NCI-H1417 treated with DMSO at 0.1 percent for 48 hours (cell line): ENCODE data around the gene CST9L.

ENCODE experiments used
- DNase-seq: peaks from one replicate; lab custom pipeline; 2025; lab: John Stamatoyannopoulos, UW

Gene CST9L

DNA sequence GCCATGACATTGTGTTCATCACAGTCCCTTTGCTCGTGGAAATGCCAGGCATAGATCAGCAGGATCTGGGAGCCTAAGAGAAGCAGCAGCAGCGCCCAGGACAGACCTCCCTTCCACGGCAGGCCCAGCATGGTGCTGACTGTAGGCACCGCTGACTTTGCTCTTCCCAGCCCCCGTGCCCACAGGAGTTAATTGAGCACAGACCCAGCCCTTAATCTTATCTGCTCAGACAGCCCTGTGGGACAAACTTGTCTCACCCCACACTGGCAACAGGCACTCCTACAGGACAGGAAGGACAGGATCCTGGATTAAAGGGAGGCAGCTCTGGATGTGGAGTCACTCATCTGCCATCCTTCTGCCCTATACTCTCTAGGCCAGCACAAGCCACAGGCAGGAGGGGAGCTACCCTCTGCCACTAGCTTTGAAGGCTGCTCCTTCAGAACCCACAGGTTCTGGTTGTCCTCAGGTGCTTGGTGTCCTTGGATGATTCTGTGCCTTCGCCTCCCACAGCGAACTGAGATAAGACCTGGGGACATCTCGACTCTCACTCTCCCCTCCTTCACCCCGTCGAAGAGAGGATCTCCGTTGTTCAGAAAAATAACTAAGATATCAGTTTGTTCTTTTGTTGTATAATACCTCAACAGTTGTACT, at the start of gene CST9L:
CST9L (minus strand) TSS at position 165 of the 651 bp plus-strand sequence; CDS start at position 131, 34 bp downstream.
- DNase-seq, result no peak

- no peak for DNase-seq
These were observed 45.9 kb upstream of the CST9L start for GRCh38 chr20:23614163-23614562.

- no peak for DNase-seq
These were observed 45.4 kb upstream of the CST9L start for GRCh38 chr20:23613676-23614075.

GRCh38 chr20:23612396-23612795, 44.1 kb upstream of the CST9L start:
- no peak for DNase-seq

- DNase-seq, result no peak
These were observed 41.3 kb upstream of the CST9L start for GRCh38 chr20:23609486-23610109.

DNA sequence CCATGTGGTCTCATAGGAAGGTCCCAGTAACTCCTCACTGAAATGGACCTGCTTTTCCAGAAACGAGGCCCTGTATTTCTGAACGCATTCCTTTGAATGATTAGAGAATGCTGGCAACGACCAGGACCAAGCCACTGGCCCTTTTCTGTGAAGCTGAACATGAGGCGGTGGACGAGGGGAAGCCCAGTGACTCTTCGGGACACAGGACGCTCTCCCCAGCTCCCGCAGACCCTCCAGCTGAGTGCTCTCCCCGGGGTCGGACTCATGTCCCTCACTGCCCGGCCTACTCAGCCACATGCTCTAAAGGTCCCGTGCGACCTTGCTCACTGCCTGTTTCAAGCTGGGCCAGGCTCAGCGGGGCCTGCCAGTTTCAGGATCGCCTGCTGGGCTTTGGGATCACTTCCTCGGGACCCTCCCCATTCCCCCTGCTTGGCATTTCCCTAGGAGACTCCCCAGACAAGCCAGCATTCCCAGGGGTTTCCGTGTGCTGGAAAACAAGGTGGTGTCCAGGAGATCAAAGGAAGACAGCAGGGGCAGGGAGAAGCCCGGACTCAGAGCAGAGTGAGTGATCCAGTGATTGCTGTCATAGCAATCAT, 40.1 kb upstream of the CST9L start:
- DNase-seq, result no peak

- no peak for DNase-seq
These were observed 39.4 kb upstream of the CST9L start for GRCh38 chr20:23607497-23608245.

- DNase-seq, result peak; percentile 5
These were observed 38.4 kb upstream of the CST9L start for GRCh38 chr20:23606652-23607049.

GRCh38 chr20:23605867-23606651, 37.8 kb upstream of the CST9L start, which contains the start of gene CST9:
TSS of gene CST9 (minus strand) at chr20:23605917. CDS start at chr20:23605864, 53 bp downstream.
- DNase-seq, result no peak

GRCh38 chr20:23604306-23604705, 36.0 kb upstream of the CST9L start:
- DNase-seq, result no peak

GRCh38 chr20:23603321-23603720, 35.0 kb upstream of the CST9L start:
- no peak for DNase-seq

DNA sequence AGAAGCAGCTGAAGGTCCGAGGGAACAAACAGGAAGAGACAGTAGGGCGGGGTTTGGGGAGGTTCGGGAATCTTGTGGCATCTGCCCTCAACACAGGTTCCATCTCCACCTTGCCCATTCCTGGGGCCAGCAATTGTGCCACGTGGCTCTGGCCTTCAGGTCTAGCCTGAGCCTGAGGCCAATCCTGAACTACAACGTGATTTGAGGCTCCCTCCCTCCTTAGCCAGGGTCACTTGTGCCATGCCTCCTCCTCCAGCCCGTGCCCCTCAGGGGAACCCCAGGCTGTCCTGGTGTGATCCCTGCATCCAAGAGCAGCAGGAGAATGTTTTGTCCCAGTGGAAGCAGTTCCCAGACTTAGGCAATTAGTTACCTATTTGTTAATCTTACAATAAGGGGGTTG, 34.4 kb upstream of the CST9L start:
- no peak for DNase-seq

- no peak for DNase-seq
These were observed 34.0 kb upstream of the CST9L start for GRCh38 chr20:23602241-23602640.

DNA sequence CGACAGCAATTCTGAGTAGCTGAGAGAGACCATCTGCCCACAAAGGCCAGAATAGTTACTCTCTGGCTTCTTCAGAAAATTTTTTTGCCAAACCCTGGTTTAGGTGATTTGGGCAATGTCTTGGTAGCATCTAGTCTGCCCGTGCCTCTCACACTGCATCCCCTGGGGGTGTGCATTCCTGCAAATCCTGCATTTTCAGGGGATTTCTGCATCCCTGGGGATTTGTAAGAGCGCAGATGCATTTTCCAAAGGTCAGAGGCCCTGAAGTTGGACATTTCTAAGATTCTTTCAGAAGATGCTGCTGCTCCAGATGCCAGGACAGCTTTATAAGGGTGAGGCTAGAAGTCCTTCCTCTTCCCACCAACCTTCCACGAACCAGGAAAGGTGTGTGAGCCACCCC, 33.4 kb upstream of the CST9L start:
- DNase-seq, result no peak

DNA sequence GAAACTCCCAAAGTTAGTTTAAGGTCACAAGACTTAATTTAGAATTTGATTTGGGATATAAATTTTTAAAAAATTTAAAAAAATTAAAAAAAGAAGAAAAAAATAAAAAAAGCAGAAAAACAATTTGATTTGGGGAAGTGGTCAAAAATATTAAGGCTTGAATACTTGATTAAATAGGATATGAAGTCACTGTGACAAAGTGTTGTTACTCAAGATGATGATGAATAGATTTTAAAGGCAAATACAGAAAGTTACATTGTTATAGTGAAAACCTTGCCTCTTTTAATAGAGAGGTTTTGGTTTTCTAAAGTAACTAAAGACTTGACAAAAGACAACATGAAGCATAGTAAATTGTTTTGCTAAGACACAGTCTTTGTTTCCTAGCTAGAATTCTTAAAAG, 30.2 kb upstream of the CST9L start:
- DNase-seq, result no peak

DNA sequence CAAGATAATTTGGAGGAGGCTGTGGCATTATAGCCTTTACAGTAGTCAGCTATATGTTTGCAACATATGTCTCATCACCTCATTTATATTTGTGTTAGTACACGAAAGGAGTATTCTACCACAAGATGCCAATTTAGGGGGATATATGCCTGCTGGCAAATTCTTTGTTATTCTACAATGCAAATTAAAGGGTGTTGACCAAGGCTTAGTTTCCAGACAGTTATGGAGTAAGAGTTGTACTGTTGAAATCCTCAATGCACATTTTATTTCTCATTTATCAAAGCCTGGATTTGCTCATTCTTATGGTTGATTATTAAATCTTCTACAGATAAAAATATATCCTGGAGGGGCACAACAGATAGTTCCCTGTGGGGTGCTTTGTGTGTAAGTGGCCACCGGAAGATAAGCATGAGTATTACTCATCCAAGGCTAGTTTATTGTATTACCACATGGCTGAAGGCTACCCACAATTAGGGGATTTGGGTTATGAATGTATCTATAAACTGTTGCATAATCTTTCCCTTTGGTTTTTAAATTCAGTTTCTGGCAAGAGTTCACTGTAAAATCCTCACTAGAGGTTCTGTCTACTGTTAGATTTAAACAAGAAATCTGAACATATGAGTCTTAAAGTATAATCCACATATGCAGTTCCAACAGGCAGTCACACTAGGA, 28.4 kb upstream of the CST9L start:
- DNase-seq, result no peak

GRCh38 chr20:23595941-23596340, 27.7 kb upstream of the CST9L start:
- no peak for DNase-seq

DNA sequence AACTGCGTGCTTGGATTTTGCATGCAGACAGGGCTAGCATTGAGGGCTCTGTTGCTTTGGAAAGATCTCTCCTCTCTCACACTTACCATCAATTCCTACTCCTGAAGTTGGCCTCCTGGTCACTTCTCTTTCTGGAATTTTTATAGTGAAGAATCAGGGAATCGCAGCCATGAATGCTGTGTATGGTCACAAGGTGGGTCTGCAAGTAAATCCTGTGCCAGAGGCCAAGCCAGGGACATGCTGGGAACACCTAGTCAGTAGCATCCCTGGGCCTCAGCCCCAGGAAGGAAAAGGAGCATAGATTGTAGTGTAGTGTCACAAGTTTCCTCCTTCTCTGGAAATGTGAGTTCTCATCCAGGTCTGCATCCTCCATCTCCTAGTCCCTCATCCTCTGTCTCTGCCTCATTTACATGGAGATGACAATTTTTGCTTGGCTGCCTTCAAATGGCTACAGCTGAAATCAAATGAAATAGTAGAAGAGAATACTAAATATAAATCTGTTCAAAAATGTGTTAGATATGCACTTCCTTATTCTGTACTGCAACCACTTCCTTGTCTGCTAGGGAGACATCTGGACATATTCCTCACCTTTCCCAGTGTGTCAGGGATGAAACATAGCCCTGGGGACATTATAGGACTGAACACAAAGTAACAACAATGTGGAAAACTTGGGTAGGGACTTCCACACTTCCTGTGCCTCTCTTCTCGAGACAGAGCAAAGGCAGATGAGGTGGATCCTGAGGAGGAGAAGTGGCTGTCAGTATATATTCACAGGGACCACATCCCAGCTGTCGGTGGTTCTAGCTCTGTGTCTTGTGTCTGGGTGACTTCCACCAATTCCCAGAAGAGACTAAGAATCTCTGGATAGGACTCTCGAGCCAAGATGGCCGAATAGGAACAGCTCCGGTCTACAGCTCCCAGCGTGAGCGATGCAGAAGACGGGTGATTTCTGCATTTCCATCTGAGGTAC, 20.4 kb upstream of the CST9L start:
- DNase-seq, result no peak

- DNase-seq, result no peak
These were observed 19.3 kb upstream of the CST9L start for GRCh38 chr20:23587631-23588030.
